IMR-90 (cell line): Measurements from ENCODE around the gene SH3BP4. TPM values are rescaled to one million over a fixed set of nuclear protein-coding genes. Genes with fewer than 3 reads are reported as not detected.

ENCODE experiments used
- ATAC-seq: fragments of 200-7000 bp; cut with Tn5 transposase; 2 replicates; pipeline ENCODE4 v1.9.1; 2020; ENCODE audit warnings: low read depth, mild to moderate bottlenecking, moderate library complexity
- BruUV-seq: library from RNA; stranded (reverse); fragments of 400-500 nt; replicated peaks from 2 replicates; lab custom pipeline; 2021; lab: Mats Ljungman, UMichigan
- CTCF ChIA-PET: fragments of 300-600 bp; formaldehyde crosslinking; extraction: SDS; loops from one replicate; lab custom pipeline; 2021; ENCODE audit warnings: antibody characterized with exemption; lab: Yijun Ruan, JAX
- POLR2A ChIA-PET: fragments of 300-600 bp; sonication (Branson Sonifier 250); formaldehyde crosslinking; loops from one replicate; lab custom pipeline; 2022; ENCODE audit warnings: antibody characterized with exemption; ENCODE audit not compliant: unreplicated experiment; lab: Charles Lee
- DNase-seq: peaks from one replicate; pipeline ENCODE4 v3.0.0; 2013
- H2AFZ ChIP-seq: replicated peaks from 2 replicates; pipeline ENCODE3; 2013; ENCODE audit warnings: low read length, mild to moderate bottlenecking; ENCODE audit not compliant: poor library complexity
- H2AK5ac ChIP-seq: 2 replicates; pipeline ENCODE4 v1.6.1; 2013; ENCODE audit warnings: low read depth, low read length, inconsistent platforms
- H2AK9ac ChIP-seq: replicated peaks from 2 replicates; pipeline ENCODE3; 2013; ENCODE audit warnings: mild to moderate bottlenecking, low read depth, low read length, moderate library complexity; ENCODE audit not compliant: poor library complexity
- H2BK120ac ChIP-seq: 2 replicates; pipeline ENCODE4 v1.6.1; 2013; ENCODE audit warnings: low read depth, low read length, inconsistent platforms
- H2BK15ac ChIP-seq: 3 replicates; pipeline ENCODE4 v1.6.1; 2013; ENCODE audit warnings: low read depth, low read length, inconsistent platforms
- H2BK20ac ChIP-seq: 2 replicates; pipeline ENCODE4 v1.6.1; 2013; ENCODE audit warnings: low read depth, mild to moderate bottlenecking, inconsistent platforms, low read length, moderate library complexity
- H2BK5ac ChIP-seq: 2 replicates; pipeline ENCODE4 v1.6.1; 2013; ENCODE audit warnings: mild to moderate bottlenecking, low read depth, low read length, inconsistent platforms; ENCODE audit not compliant: poor library complexity, severe bottlenecking
- H3K14ac ChIP-seq: replicated peaks from 2 replicates; pipeline ENCODE4 v1.6.1; 2013; ENCODE audit warnings: low read depth, low read length, inconsistent platforms
- H3K18ac ChIP-seq: 2 replicates; pipeline ENCODE4 v1.6.1; 2013; ENCODE audit warnings: low read depth, low read length, control low read depth
- H3K23ac ChIP-seq: 2 replicates; pipeline ENCODE4 v1.6.1; 2013; ENCODE audit warnings: low read depth, low read length, inconsistent platforms
- H3K27ac ChIP-seq: 2 replicates; pipeline ENCODE4 v1.5.1; 2013; ENCODE audit warnings: mild to moderate bottlenecking, control low read depth, low read length; ENCODE audit not compliant: insufficient read depth
- H3K27me3 ChIP-seq: 2 replicates; pipeline ENCODE4 v1.6.1; 2013; ENCODE audit warnings: low read length; ENCODE audit not compliant: control insufficient read depth, insufficient read depth
- H3K36me3 ChIP-seq: 2 replicates; pipeline ENCODE4 v1.6.1; 2013; ENCODE audit warnings: low read length, mixed read lengths; ENCODE audit not compliant: control insufficient read depth, insufficient read depth
- H3K4ac ChIP-seq: 2 replicates; pipeline ENCODE4 v1.6.1; 2013; ENCODE audit warnings: low read depth, low read length, inconsistent platforms
- H3K4me1 ChIP-seq: 2 replicates; pipeline ENCODE4 v1.6.1; 2013; ENCODE audit warnings: low read length, mixed read lengths; ENCODE audit not compliant: control insufficient read depth, insufficient read depth
- H3K4me2 ChIP-seq: 2 replicates; pipeline ENCODE4 v1.6.1; 2013; ENCODE audit warnings: low read depth, mild to moderate bottlenecking, control low read depth, low read length, moderate library complexity
- H3K4me3 ChIP-seq: 2 replicates; pipeline ENCODE4 v1.5.1; 2013; ENCODE audit warnings: low read depth, mild to moderate bottlenecking, control low read depth, low read length, moderate library complexity; ENCODE audit not compliant: insufficient read depth
- H3K56ac ChIP-seq: 2 replicates; pipeline ENCODE4 v1.6.1; 2013; ENCODE audit warnings: low read length, inconsistent platforms; ENCODE audit not compliant: insufficient read depth; ENCODE audit errors: extremely low read depth
- H3K79me1 ChIP-seq, 2 experiments: 2 replicates each; pipeline ENCODE4 v1.6.1; 2013; ENCODE audit warnings: low read length in 2 of 2, inconsistent platforms in 1 of 2, low read depth in 1 of 2
- H3K9ac ChIP-seq: 2 replicates; pipeline ENCODE4 v1.6.1; 2013; ENCODE audit warnings: low read depth, low read length, control low read depth
- H3K9me1 ChIP-seq: 2 replicates; pipeline ENCODE4 v1.6.1; 2013; ENCODE audit warnings: low read length, inconsistent platforms; ENCODE audit not compliant: insufficient read depth
- H3K9me3 ChIP-seq: 2 replicates; pipeline ENCODE4 v1.6.1; 2013; ENCODE audit warnings: low read length; ENCODE audit not compliant: control insufficient read depth, insufficient read depth
- H4K20me1 ChIP-seq: 2 replicates; pipeline ENCODE4 v1.6.1; 2013; ENCODE audit warnings: low read length, inconsistent platforms; ENCODE audit not compliant: insufficient read depth
- H4K5ac ChIP-seq: 2 replicates; pipeline ENCODE4 v1.6.1; 2013; ENCODE audit warnings: mild to moderate bottlenecking, low read depth, low read length, control low read depth
- H4K8ac ChIP-seq, 2 experiments: 2 replicates each; pipeline ENCODE4 v1.6.1; 2013; ENCODE audit warnings: low read depth in 2 of 2, low read length in 2 of 2, control low read depth in 1 of 2, inconsistent platforms in 1 of 2
- H4K91ac ChIP-seq: 2 replicates; pipeline ENCODE4 v1.6.1; 2013; ENCODE audit warnings: low read depth, low read length, inconsistent platforms; ENCODE audit not compliant: insufficient read depth
- BHLHE40 ChIP-seq: fragments of 150-350 bp; IDR thresholded peaks from 2 replicates; pipeline ENCODE4 v1.6.1; 2016; ENCODE audit warnings: mild to moderate bottlenecking, low read depth, low read length
- CEBPB ChIP-seq: IDR thresholded peaks from 2 replicates; pipeline ENCODE4 v1.6.1; 2012; ENCODE audit warnings: low read depth, low read length, improper control_type of control experiment
- CHD1 ChIP-seq: IDR thresholded peaks from 2 replicates; pipeline ENCODE4 v1.6.1; 2012; ENCODE audit warnings: low read depth, low read length, improper control_type of control experiment
- CTCF ChIP-seq: conservative IDR thresholded peaks from 2 replicates; pipeline ENCODE4 v1.5.1; 2012; ENCODE audit warnings: mild to moderate bottlenecking, low read depth, low read length, improper control_type of control experiment
- ELK1 ChIP-seq: fragments of 150-350 bp; IDR thresholded peaks from 2 replicates; pipeline ENCODE4 v1.6.1; 2016; ENCODE audit warnings: low read depth, mild to moderate bottlenecking, low read length, moderate library complexity, borderline replicate concordance
- FOS ChIP-seq: fragments of 150-350 bp; IDR thresholded peaks from 2 replicates; pipeline ENCODE4 v1.6.1; 2016; ENCODE audit warnings: low read depth, low read length
- MAFK ChIP-seq: IDR thresholded peaks from 2 replicates; pipeline ENCODE4 v1.6.1; 2012; ENCODE audit warnings: low read depth, low read length, improper control_type of control experiment
- MAZ ChIP-seq: IDR thresholded peaks from 2 replicates; pipeline ENCODE4 v1.6.1; 2012; ENCODE audit warnings: low read depth, mild to moderate bottlenecking, low read length, improper control_type of control experiment, moderate library complexity, borderline replicate concordance
- MXI1 ChIP-seq: IDR thresholded peaks from 2 replicates; pipeline ENCODE4 v1.6.1; 2012; ENCODE audit warnings: low read depth, mild to moderate bottlenecking, low read length, moderate library complexity, borderline replicate concordance
- NFE2L2 ChIP-seq: fragments of 150-350 bp; IDR thresholded peaks from 2 replicates; pipeline ENCODE4 v1.6.1; 2016; ENCODE audit warnings: low read depth, mild to moderate bottlenecking, low read length
- POLR2A ChIP-seq: IDR thresholded peaks from 2 replicates; pipeline ENCODE4 v1.6.1; 2012; ENCODE audit warnings: mild to moderate bottlenecking, low read depth, low read length
- RAD21 ChIP-seq: IDR thresholded peaks from 2 replicates; pipeline ENCODE4 v1.6.1; 2012; ENCODE audit warnings: low read length, improper control_type of control experiment
- RCOR1 ChIP-seq: IDR thresholded peaks from 2 replicates; pipeline ENCODE4 v1.6.1; 2012; ENCODE audit warnings: mild to moderate bottlenecking, low read length, improper control_type of control experiment; ENCODE audit not compliant: insufficient replicate concordance
- RFX5 ChIP-seq: IDR thresholded peaks from 2 replicates; pipeline ENCODE4 v1.8.0; 2012; ENCODE audit warnings: low read depth, mild to moderate bottlenecking, low read length, moderate library complexity
- SMC3 ChIP-seq: fragments of 150-350 bp; IDR thresholded peaks from 2 replicates; pipeline ENCODE4 v1.6.1; 2016; ENCODE audit warnings: low read depth, mild to moderate bottlenecking, antibody characterized with exemption, low read length, moderate library complexity
- WGBS, 2 experiments: methylation state at CpG; one replicate each; pipeline versions ENCODE4 v1.1.5 to v1.1.7; 2013; ENCODE audit warnings: missing lambda C conversion rate in 2 of 2; ENCODE audit not compliant: insufficient read length in 1 of 2; ENCODE audit errors: extremely low coverage in 2 of 2; 5-methylcytosine and 5-hydroxymethylcytosine counted together
- dilution Hi-C: fragments of 300-500 bp; cut with HindIII; formaldehyde crosslinking; loops from one replicate; pipeline ENCODE4 v1.14.3; 2018; ENCODE audit warnings: low sequenced_read_pairs; ENCODE audit not compliant: unreplicated experiment
- in situ Hi-C: fragments of 300-500 bp; cut with MboI; formaldehyde crosslinking; loops from 3 replicates; pipeline ENCODE4 v1.14.3; 2019; ENCODE audit warnings: low sequenced_read_pairs, inconsistent platforms, mixed read lengths
- intact Hi-C: fragments of 100-400 bp; cut with micrococcal nuclease; formaldehyde crosslinking; loops from 2 replicates; pipeline ENCODE4 v1.10.0; 2022
- polyA plus RNA-seq, 3 experiments: library from polyadenylated mRNA; depleted of rRNA; stranded (reverse); fragments of >200 nt; gene quantifications; 2 replicates each; pipeline ENCODE4 v1.2.3, GENCODE V29; 2012; ENCODE audit warnings: low replicate concordance in 1 of 3
- total RNA-seq: library from RNA; depleted of rRNA; stranded (reverse); fragments of >200 nt; gene quantifications from 2 replicates; pipeline ENCODE4 v1.2.3, GENCODE V29; 2012
- TF ChIP-seq, protein P1 (sequence below): fragments of 150-350 bp; IDR thresholded peaks from 2 replicates; pipeline ENCODE4 v1.6.1; 2017; ENCODE audit warnings: mild to moderate bottlenecking, antibody characterized with exemption, low read length, low read depth

SH3BP4 gene
- total and polyA plus RNA-seq, 2 of the 4 experiments (the other 2 are of a cell fraction): 104 to 122 TPM

DNA sequence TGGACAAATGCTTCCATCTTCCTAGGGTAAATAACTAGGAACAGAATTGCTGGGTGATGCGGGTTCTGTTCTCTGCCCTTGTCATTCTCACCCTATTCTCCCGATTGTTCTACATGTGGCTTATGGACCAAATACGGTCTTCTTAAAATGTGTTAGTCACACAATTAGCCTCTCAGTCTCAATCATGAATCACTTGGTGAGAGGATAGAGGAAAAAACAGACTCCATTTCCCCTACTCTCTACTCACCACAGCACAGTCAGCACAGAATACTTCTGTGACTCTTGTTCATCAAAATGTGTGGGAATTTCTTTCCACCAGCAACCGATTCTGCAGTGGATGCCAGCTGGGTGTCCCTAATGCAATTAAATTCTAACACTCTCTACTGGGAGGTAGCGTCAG is 125.2 kb downstream of the SH3BP4 start:
- H3K9me3 ChIP-seq: no peaks in the 10 kb centered on the region
- no peak overlapping the region for H2BK120ac ChIP-seq
- no peak for TF ChIP-seq BHLHE40
- no peak for TF ChIP-seq FOS
- no peak for TF ChIP-seq MAZ
- no peak for TF ChIP-seq CEBPB
- TF ChIP-seq RCOR1: no peak
- TF ChIP-seq ELK1: no peak
- no peak for TF ChIP-seq RFX5
- no peak for TF ChIP-seq CHD1
- no peak for TF ChIP-seq CTCF
- TF ChIP-seq SMC3: no peak
- no peak for TF ChIP-seq POLR2A
- TF ChIP-seq MAFK: no peak
- TF ChIP-seq MXI1: no peak
- no peak for TF ChIP-seq NFE2L2
- TF ChIP-seq, protein P1, sequence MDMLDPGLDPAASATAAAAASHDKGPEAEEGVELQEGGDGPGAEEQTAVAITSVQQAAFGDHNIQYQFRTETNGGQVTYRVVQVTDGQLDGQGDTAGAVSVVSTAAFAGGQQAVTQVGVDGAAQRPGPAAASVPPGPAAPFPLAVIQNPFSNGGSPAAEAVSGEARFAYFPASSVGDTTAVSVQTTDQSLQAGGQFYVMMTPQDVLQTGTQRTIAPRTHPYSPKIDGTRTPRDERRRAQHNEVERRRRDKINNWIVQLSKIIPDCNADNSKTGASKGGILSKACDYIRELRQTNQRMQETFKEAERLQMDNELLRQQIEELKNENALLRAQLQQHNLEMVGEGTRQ: no peak
- no peak for TF ChIP-seq RAD21
- no peak overlapping the region for H3K14ac ChIP-seq
- H2BK5ac ChIP-seq: no peak overlapping the region
- 0 out of 4 replicates have a peak, but pooled peaks cover 0 to 3% of the 10 kb centered on the region in 2 experiments for H3K79me1 ChIP-seq
- H4K8ac ChIP-seq: no peak overlapping the region
- H3K27me3 ChIP-seq: no peaks in the 10 kb centered on the region
- H4K91ac ChIP-seq: no peak overlapping the region
- H3K4me2 ChIP-seq: no peak overlapping the region
- ATAC-seq (no peak; the same call in 1 of the 2 replicates), DNase-seq (no peak)
- H3K23ac ChIP-seq: no peak overlapping the region
- peaks cover 5% of the 10 kb centered on the region; the same call in 1 of the 2 replicates for H3K4me1 ChIP-seq
- H3K9ac ChIP-seq: no peak overlapping the region
- dilution Hi-C loops (no loop called here), in situ Hi-C loops (no loop called here), intact Hi-C loops (no loop called here)
- no peak overlapping the region for H4K5ac ChIP-seq
- H2BK15ac ChIP-seq: no peak overlapping the region
- H2BK20ac ChIP-seq: no peak overlapping the region
- H3K9me1 ChIP-seq: peaks cover 8% of the 10 kb centered on the region
- H3K56ac ChIP-seq: no peak overlapping the region
- no peak overlapping the region for H2AK9ac ChIP-seq
- H4K20me1 ChIP-seq: no peaks in the 10 kb centered on the region
- H2AK5ac ChIP-seq: no peak overlapping the region
- H3K4ac ChIP-seq: no peak overlapping the region
- H3K27ac ChIP-seq: no peak overlapping the region
- POLR2A ChIA-PET: interaction anchor here (0.6 kb wide), 1 partner anchor 125 kb away, joined by 9 read pairs; the partner anchor contains the start of gene SH3BP4
- BruUV-seq: no TSS peak
- WGBS, 2 experiments: 75% methylated on average over 1 of the region's 5 CpGs; no CpG with 5 or more reads in 1 of the 2 experiments
- H2AFZ ChIP-seq: no peak overlapping the region
- CTCF ChIA-PET: no interaction called here
- H3K18ac ChIP-seq: no peak overlapping the region
- no peak overlapping the region for H3K4me3 ChIP-seq
- H3K36me3 ChIP-seq: no peaks in the 10 kb centered on the region
